ENCODE data around the gene B9D1.
A peak's percentile ranks its signal among the peaks of the same experiment; 100 is the strongest.

B9D1 gene

GRCh38 chr17:19362277-19363113, at the start of gene B9D1:
Gene B9D1, minus strand, starts transcription at chr17:19362723. Its CDS starts 154 bp downstream, at chr17:19362569.
- peak; percentile 66 for DNase-seq

- no peak for DNase-seq
Observed at GRCh38 chr17:19411631-19412030, 49.1 kb upstream of the B9D1 start.

- no peak for DNase-seq
Observed at GRCh38 chr17:19410875-19411620, 48.5 kb upstream of the B9D1 start, which contains the start of gene RNF112. Gene RNF112, plus strand, starts transcription at chr17:19411232. Its CDS starts 177 bp downstream, at chr17:19411409.

GRCh38 chr17:19410091-19410490, 47.6 kb upstream of the B9D1 start:
- DNase-seq: no peak

- no peak for DNase-seq
Observed at GRCh38 chr17:19409509-19409908, 47.0 kb upstream of the B9D1 start.

- no peak for DNase-seq
Observed at GRCh38 chr17:19409066-19409465, 46.5 kb upstream of the B9D1 start.

- no peak for DNase-seq
Observed at GRCh38 chr17:19408346-19408710, 45.8 kb upstream of the B9D1 start.

GRCh38 chr17:19407601-19408345, 45.2 kb upstream of the B9D1 start:
- no peak for DNase-seq

GRCh38 chr17:19405114-19405513, 42.6 kb upstream of the B9D1 start:
- DNase-seq: no peak

GRCh38 chr17:19404264-19404663, 41.7 kb upstream of the B9D1 start:
- DNase-seq: no peak

- no peak for DNase-seq
Observed at GRCh38 chr17:19403021-19403420, 40.5 kb upstream of the B9D1 start.

GRCh38 chr17:19402171-19402570, 39.6 kb upstream of the B9D1 start:
- DNase-seq: no peak

- no peak for DNase-seq
Observed at GRCh38 chr17:19401321-19402010, 38.9 kb upstream of the B9D1 start.

- no peak for DNase-seq
Observed at GRCh38 chr17:19399750-19400450, 37.4 kb upstream of the B9D1 start.

GRCh38 chr17:19398301-19399181, 36.0 kb upstream of the B9D1 start:
- DNase-seq: peak; percentile 0

- no peak for DNase-seq
Observed at GRCh38 chr17:19397556-19398041, 35.1 kb upstream of the B9D1 start.

GRCh38 chr17:19392303-19392702, 29.8 kb upstream of the B9D1 start:
- DNase-seq: no peak

GRCh38 chr17:19391432-19391831, 28.9 kb upstream of the B9D1 start:
- no peak for DNase-seq

- DNase-seq: no peak
Observed at GRCh38 chr17:19390951-19391350, 28.4 kb upstream of the B9D1 start.

Data from DMS79 treated with DMSO at 0.1 percent for 48 hours (cell line).